ENCODE results near the gene LIN7B. TPM values are rescaled to one million over a fixed set of nuclear protein-coding genes. Genes with fewer than 3 reads are reported as not detected.

Gene LIN7B
- total and polyA plus RNA-seq, 2 of the 13 experiments (the other 11 are each of a cell fraction or from before 2014, with no cell fraction given) = 5.3 to 7.6 TPM

- H3K27me3 ChIP-seq (ENCODE audit: control insufficient read depth in 1 of 2, insufficient read depth in 2 of 2, low read length in 2 of 2) = no peaks in the 10 kb centered on the region; a peak in 2 of 5 replicates
- H3K27ac ChIP-seq (ENCODE audit: extremely low read length, insufficient read depth, low read length) = peak within 1 kb of the TSS; percentile 48
- DNase-seq (ENCODE audit: low spot score) (peak; percentile 61), ATAC-seq (peak; percentile 83), FAIRE-seq (no peak)
- 3% methylated on average over 25 of the region's 41 CpGs for WGBS (ENCODE audit: low lambda C conversion rate)
- no peak within 1 kb of the TSS for H2AFZ ChIP-seq (ENCODE audit: low read length)
- peak within 1 kb of the TSS; percentile 64 for H3K9ac ChIP-seq (ENCODE audit: insufficient read depth, low read depth, low read length)
- no peaks in the 10 kb centered on the region for H4K20me1 ChIP-seq (ENCODE audit: insufficient read depth, low read length)
- intact Hi-C loops (cut with micrococcal nuclease; ENCODE audit: unreplicated experiment) = loop anchor here (10.0 kb wide), 1 partner anchor 47 kb away; no protein-coding TSS in a partner anchor
- peak within 1 kb of the TSS; percentile 72 to 81 (median 73) for H3K4me3 ChIP-seq (replicated peaks in 1 of 3; ENCODE audit: insufficient read depth in 1 of 3, low read depth in 2 of 3, low read length in 3 of 3)
- CTCF ChIA-PET (ENCODE audit: low intra/inter-chr PET ratio, low total read pairs) = no interaction called here
- no peaks in the 10 kb centered on the region for H3K79me2 ChIP-seq (ENCODE audit: insufficient read depth, low read length)
- H3K36me3 ChIP-seq (replicated peaks in 1 of 2; ENCODE audit: control insufficient read depth in 1 of 2, insufficient read depth in 2 of 2, low read length in 2 of 2) = no peaks in the 10 kb centered on the region
- no peaks in the 10 kb centered on the region for H3K9me3 ChIP-seq (ENCODE audit: low read length)
- in situ Hi-C loops (cut with HindIII; ENCODE audit: extremely low pct_ligation_motif_present, low pct_unique_long_range_greater_than_20kb) = loop anchor here (5.0 kb wide), 1 partner anchor 40 kb away; no protein-coding TSS in a partner anchor
- H3K4me1 ChIP-seq (ENCODE audit: insufficient read depth, low read length) = peaks cover 56% of the 10 kb centered on the region
- H3K4me2 ChIP-seq (ENCODE audit: low read depth, low read length) = peak within 1 kb of the TSS; percentile 79
- no TSS peak for BruUV-seq (replicated peaks)
- POLR2A ChIA-PET = no interaction called here
- no peak for TF ChIP-seq ATF1 (CRISPR knock-in tag; IDR thresholded peaks at IDR 0.05)
- TF ChIP-seq POGK (CRISPR knock-in tag; conservative IDR thresholded peaks at IDR 0.05) = peak; percentile 63
- no peak for TF ChIP-seq RELA (CRISPR knock-in tag; IDR thresholded peaks at IDR 0.05)
- TF ChIP-seq RFX5 (IDR thresholded peaks at IDR 0.05; ENCODE audit: low read depth, low read length) = no peak
- no peak for TF ChIP-seq SMAD3 (CRISPR knock-in tag; IDR thresholded peaks at IDR 0.05)
- no peak for TF ChIP-seq NKX3-1 (CRISPR knock-in tag; IDR thresholded peaks at IDR 0.05)
- peak; percentile 42 for TF ChIP-seq MED1 (CRISPR knock-in tag; IDR thresholded peaks at IDR 0.05)
- TF ChIP-seq KIAA2018 (CRISPR knock-in tag; IDR thresholded peaks at IDR 0.05; ENCODE audit: borderline replicate concordance) = no peak
- TF ChIP-seq MXD3 (CRISPR knock-in tag; IDR thresholded peaks at IDR 0.05) = peak; percentile 54; the same call in 1 of the 2 replicates
- TF ChIP-seq ZNF597 (CRISPR knock-in tag; IDR thresholded peaks at IDR 0.05) = no peak
Measured at GRCh38 chr19:49157445-49158224, 43.5 kb downstream of the LIN7B start, which contains the start of gene TRPM4. Gene TRPM4 (plus strand): TSS chr19:49157792. CDS start chr19:49157867, 75 bp downstream.

All from HepG2 (cell line).